ENCODE measurements around the gene PLEKHA8. TPM values are rescaled to one million over a fixed set of nuclear protein-coding genes. Genes with fewer than 3 reads are reported as not detected.
A peak's percentile ranks its signal among the peaks of the same experiment; 100 is the strongest.

The PLEKHA8 gene
- total RNA-seq, 1 experiment from 2014 or later = 23.0 TPM

GRCh38 chr7:30038196-30038980 is 10.2 kb downstream of the PLEKHA8 start:
- CTCF ChIA-PET = no interaction called here
- H3K4me3 ChIP-seq = no peak overlapping the region
- no peaks in the 10 kb centered on the region for H3K9me3 ChIP-seq (ENCODE audit: insufficient read depth, low read depth)
- no TSS peak for BruUV-seq (replicated peaks)
- H3K36me3 ChIP-seq (ENCODE audit: low read depth) = no peaks in the 10 kb centered on the region
- intact Hi-C loops (cut with micrococcal nuclease; ENCODE audit: unreplicated experiment) = no loop called here
- H3K4me2 ChIP-seq = no peak overlapping the region
- peaks cover 45% of the 10 kb centered on the region for H3K79me2 ChIP-seq (ENCODE audit: low read depth)
- no peaks in the 10 kb centered on the region for H3K27me3 ChIP-seq (ENCODE audit: insufficient read depth, low read depth)
- H3K27ac ChIP-seq = no peak overlapping the region
- H3F3A ChIP-seq (ENCODE audit: insufficient read depth, low read depth) = peaks cover 3% of the 10 kb centered on the region; the same call in 1 of the 2 replicates
- POLR2A ChIA-PET (ENCODE audit: unreplicated experiment) = no interaction called here
- DNase-seq = no peak
- peaks cover 14% of the 10 kb centered on the region for H3K4me1 ChIP-seq (replicated peaks; ENCODE audit: insufficient read depth)
- no peaks in the 10 kb centered on the region for H4K20me1 ChIP-seq (ENCODE audit: insufficient read depth)
- no peak for TF ChIP-seq CTCF (conservative IDR thresholded peaks at IDR 0.05)
- TF ChIP-seq EZH2 (IDR thresholded peaks at IDR 0.05; ENCODE audit: low read depth) = no peak
- H2AFZ ChIP-seq = no peak overlapping the region
- H3K9me2 ChIP-seq (ENCODE audit: insufficient read depth) = no peaks in the 10 kb centered on the region

- CTCF ChIA-PET = interaction anchor here (0.7 kb wide), 1 partner anchor 163 kb away, joined by 3 read pairs; no protein-coding TSS in a partner anchor
- no TSS peak for BruUV-seq (replicated peaks)
- H3K9me2 ChIP-seq (ENCODE audit: insufficient read depth) = no peaks in the 10 kb centered on the region
- no peaks in the 10 kb centered on the region for H3F3A ChIP-seq (ENCODE audit: insufficient read depth, low read depth)
- POLR2A ChIA-PET (ENCODE audit: unreplicated experiment) = no interaction called here
- peaks cover 11% of the 10 kb centered on the region for H3K4me1 ChIP-seq (replicated peaks; ENCODE audit: insufficient read depth)
- no peaks in the 10 kb centered on the region for H3K36me3 ChIP-seq (ENCODE audit: low read depth)
- no peaks in the 10 kb centered on the region for H3K9me3 ChIP-seq (ENCODE audit: insufficient read depth, low read depth)
- no peak for DNase-seq
- intact Hi-C loops (cut with micrococcal nuclease; ENCODE audit: unreplicated experiment) = no loop called here
- H4K20me1 ChIP-seq (ENCODE audit: insufficient read depth) = no peaks in the 10 kb centered on the region
- TF ChIP-seq EZH2 (IDR thresholded peaks at IDR 0.05; ENCODE audit: low read depth) (no peak), CTCF (conservative IDR thresholded peaks at IDR 0.05) (no peak)
- H3K79me2 ChIP-seq (ENCODE audit: low read depth) = peaks cover 24% of the 10 kb centered on the region
- H3K4me2 ChIP-seq = no peak overlapping the region
- H3K4me3 ChIP-seq = no peak overlapping the region
- H3K27me3 ChIP-seq (ENCODE audit: insufficient read depth, low read depth) = no peaks in the 10 kb centered on the region
- H3K27ac ChIP-seq = no peak overlapping the region
- H2AFZ ChIP-seq = no peak overlapping the region
These were observed 12.7 kb downstream of the PLEKHA8 start for GRCh38 chr7:30040938-30041337.

GRCh38 chr7:30041526-30042269 is 13.5 kb downstream of the PLEKHA8 start:
- ChIA-PET POLR2A (ENCODE audit: unreplicated experiment) (no interaction called here), CTCF (interaction anchor here (0.6 to 0.7 kb wide), 3 partner anchors 163 to 1117 kb away, joined by 3 to 4 read pairs (median 3); no protein-coding TSS in a partner anchor)
- Histone ChIP-seq H3K9me3 (ENCODE audit: insufficient read depth, low read depth) (no peaks in the 10 kb centered on the region), H3K36me3 (ENCODE audit: low read depth) (peaks cover 5% of the 10 kb centered on the region; the same call in 1 of the 2 replicates), H3K27ac (no peak overlapping the region), H3K4me1 (replicated peaks; ENCODE audit: insufficient read depth) (peaks cover 11% of the 10 kb centered on the region), H3K9me2 (ENCODE audit: insufficient read depth) (no peaks in the 10 kb centered on the region), H4K20me1 (ENCODE audit: insufficient read depth) (no peaks in the 10 kb centered on the region), H3K4me2 (no peak overlapping the region), H3K27me3 (ENCODE audit: insufficient read depth, low read depth) (no peaks in the 10 kb centered on the region), H2AFZ (no peak overlapping the region), H3K79me2 (ENCODE audit: low read depth) (peaks cover 22% of the 10 kb centered on the region), H3F3A (ENCODE audit: insufficient read depth, low read depth) (no peaks in the 10 kb centered on the region), H3K4me3 (no peak overlapping the region)
- intact Hi-C loops (cut with micrococcal nuclease; ENCODE audit: unreplicated experiment) = no loop called here
- TF ChIP-seq EZH2 (IDR thresholded peaks at IDR 0.05; ENCODE audit: low read depth) (no peak), CTCF (conservative IDR thresholded peaks at IDR 0.05) (no peak)
- peak; percentile 15 to 45 for DNase-seq
- no TSS peak for BruUV-seq (replicated peaks)

Measured in PC-9 (cell line).